Measurements from ENCODE around the gene FMN1. TPM values are rescaled to one million over a fixed set of nuclear protein-coding genes. Genes with fewer than 3 reads are reported as not detected.

FMN1 gene
- total RNA-seq, 1 experiment from 2014 or later: 3.6 TPM

DNA sequence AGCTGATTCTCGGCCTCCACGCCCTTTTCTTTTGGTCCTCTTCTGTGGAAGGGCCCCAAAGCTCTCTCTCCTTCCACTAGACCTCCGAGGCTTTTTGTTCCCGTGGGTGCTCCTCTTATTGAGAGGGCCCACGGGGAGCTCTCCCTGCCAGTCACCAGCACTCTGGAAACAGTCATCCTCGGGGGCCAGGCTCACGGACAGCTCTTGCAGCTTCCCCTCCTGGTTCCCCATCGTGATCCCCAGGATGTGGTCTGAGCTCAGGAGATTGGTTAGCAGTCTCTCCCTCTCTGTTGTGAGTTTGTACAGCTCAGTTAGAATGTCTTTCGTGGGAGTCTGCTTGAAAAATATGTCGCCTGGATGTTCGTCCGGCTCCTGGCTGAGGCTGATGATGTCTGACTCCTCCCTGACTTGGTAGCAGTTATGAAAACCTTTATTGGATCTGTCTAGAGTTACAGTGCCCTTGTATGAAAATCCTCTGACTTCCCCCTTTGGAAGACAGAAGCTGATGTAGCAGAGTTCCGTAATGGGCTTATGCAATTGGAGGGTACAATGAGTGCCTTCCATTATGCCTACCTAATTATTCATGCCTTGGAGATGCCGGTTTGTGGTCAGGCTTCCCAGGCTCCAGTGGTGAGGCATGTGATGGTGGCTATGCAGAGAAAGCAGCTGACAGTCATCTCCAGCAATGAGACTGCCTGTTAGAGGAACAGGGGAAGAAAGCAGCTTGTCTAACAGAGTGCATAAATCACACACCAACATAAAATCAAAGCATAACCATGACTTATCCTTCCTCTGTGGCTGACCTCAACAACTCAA lies 40.0 kb downstream of the FMN1 start:
- peak; percentile 96 for DNase-seq (ENCODE audit: low spot score)

DNA sequence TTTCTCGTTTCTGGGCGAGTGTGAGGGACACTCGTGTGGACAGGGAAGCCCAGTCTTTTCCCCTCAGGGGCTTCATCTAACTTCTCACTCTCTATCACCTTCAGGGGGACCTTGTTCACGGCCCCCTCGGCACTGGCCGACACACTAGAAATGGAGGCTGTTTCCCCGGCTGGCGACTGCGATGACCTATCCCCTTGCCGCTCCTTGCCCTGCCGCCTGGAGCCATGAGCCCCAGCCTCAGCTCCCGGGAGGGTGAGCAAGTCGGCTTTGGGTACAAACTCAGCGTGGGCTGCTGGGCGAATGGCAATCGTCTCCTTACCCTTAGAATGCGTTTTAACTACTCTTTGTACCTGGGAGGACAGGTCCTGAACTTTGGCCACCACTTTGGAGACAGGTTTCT lies 41.0 kb downstream of the FMN1 start:
- DNase-seq (ENCODE audit: low spot score): no peak

DNA sequence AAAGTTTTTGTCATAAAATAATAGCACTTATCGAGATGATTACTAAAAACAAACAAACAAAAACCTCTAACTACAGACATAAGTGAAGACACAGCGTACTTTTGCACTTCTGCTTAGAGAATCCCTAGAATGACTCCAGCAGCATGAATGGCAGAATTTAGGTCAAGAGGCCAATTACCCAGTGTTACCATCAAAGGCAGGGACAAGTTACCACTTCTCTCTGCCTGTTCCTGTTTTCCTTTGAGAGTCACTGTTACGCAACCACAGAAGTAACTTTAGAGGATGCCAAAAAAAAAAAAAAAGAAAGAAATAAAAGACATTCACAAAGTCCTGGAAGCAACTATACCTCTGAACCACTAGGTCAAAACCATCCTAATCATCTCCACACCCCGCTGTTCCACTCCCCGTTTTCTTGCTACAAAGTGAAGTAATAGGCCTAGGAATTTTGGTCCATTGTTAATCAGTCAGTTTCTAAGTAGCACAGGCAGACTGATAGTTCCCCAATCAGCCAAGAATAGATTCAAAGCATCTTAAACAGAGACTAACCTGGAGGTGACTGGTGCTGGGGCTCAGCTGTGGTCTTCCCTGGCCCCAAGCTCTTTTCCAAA lies 41.9 kb downstream of the FMN1 start:
- DNase-seq (ENCODE audit: low spot score): peak; percentile 63

DNA sequence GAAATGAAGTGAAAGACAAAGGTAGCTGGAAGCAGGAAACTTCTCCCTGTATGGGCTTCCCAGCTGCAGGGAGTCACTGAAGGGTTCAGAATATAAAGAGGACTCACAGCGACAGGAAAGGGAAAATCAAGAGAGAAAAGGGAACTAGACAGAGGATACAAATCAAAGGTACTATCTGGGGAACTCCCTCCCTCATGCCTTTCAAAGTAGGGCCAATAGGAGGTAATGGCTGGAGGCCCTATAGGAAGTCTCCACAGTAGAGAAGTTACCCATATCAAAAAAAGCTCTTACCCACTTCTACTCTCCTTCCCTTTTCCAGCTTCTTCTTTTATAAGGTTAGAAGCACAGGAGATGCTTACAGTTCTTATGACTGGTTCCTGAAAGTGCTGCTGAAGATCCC lies 43.5 kb downstream of the FMN1 start:
- DNase-seq (ENCODE audit: low spot score): no peak

DNA sequence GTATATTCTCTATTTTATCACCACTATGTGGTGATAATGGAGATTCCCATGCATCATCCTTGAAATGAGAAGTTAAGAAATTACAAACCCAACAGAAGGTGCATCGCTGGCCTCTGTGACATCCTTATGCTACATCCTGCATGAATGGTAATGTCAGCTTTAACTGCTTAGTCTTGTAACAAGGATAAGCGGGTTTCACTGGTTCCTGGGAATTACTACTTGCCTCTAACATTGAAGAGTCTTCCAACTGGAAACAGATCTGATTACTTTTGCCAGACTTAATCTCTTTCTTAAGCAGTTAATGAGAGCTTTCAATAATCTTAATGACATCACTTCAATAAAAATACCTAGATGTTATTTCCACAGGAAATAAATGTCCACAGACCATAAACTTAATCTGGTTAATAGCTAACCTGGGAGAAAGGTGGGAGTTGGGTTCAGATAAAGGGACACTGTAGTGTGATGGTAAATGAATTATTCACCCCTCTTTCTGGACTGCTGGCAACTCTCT lies 44.0 kb downstream of the FMN1 start:
- no peak for DNase-seq (ENCODE audit: low spot score)

DNA sequence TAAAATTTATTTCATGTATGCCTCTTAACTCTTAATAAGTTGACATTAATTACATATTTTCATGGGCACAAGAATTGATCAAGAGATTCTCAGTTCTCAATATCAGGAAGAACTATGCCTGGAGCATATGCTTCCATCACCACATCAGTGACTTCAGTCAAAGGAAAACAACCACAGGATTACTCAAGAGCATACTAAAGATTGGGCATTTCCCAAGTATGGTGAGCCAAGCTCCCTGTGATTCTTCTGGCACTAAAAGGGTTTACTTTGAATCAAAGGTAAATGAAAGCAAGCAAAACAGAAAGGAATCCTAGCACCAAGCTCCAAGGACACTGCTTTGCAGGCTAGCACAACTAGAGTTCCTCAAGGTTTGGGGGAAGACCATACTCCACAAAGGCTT lies 44.6 kb downstream of the FMN1 start:
- peak; percentile 70 for DNase-seq (ENCODE audit: low spot score)

DNA sequence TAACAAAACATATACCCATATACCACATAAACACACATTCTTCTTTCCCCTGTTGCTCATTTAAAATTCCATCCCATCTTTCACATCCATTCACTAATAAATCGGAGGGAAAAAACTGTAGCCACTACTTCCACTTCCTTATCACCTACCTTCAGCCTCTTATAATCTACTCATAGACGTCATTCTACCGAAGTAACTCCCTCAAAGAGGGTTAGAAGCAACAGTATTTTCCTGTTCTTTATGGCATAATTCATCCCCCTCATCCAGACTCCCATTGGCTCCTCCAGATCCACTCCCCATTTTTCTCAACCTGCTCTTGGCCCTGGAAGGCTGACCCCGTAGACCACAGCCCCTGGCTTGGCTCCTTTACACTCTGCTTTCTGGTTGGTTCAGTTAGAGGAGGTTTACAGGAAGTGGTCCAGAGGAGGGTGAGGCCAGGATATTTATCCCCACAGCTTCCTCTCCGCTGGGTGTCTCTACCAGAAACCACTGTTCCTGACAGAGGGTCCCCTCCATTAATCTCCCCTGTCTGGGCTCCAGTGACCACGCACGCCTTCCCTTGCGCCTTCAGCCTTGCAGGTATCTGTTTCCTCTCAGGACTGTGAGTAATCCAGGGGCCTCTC lies 46.3 kb downstream of the FMN1 start:
- no peak for DNase-seq (ENCODE audit: low spot score)

DNA sequence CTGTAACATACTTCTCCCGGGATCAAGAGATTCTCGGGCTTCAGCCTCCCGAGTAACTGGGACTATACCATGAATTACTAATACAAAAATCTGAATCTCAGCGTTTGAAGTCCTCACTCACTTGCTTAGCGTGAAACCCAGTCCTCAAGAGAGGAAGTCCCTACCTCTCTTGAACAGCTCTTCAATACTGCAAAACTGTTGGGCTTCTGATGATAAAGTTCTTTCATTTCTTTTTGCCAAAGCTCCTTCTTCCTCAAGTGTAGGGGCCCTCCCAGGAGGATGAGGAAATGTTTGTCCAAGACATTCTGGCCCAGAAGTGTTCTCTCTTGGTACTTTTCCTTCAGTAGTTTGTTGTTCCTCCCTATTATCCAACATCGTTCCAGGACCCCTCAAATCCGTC lies 48.5 kb downstream of the FMN1 start:
- DNase-seq (ENCODE audit: low spot score): no peak

DNA sequence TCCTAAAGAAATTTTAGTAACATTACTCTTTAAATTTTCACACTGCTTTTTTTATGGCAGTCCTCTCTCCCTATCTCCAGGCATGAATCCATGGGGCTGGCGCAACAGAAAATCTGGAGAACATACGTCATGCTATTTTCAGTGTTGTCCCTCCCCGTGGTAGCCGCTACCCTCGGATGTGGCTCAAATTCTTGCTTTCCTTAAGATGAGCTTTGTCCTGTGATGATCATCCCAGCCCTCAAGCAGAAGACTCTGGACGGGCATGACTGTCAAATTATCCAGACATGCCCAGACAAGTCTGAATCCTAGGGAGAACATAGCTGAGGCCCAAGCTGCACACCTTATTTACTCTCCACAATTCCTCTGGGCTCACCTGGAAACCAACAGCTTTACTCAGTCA lies 49.1 kb downstream of the FMN1 start:
- DNase-seq (ENCODE audit: low spot score): no peak

DNA sequence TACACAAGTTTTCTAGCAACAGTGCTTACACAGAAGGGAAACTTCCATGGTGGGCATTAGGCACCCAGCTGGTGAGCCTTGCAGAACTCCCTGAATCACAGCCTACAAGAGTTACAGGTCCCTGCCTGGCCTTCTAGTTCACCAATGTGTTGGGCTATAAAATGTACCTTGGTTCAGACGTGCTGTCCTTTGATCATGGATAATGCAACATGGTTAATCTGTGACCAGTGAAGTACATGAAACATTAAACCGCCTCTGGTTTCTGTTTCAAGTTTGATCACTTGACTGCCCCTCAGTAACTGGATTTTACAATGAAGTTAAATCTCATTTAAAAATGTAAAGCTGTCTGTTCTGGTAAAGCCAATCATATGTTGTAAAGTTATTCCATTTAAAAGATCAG lies 51.8 kb downstream of the FMN1 start:
- no peak for DNase-seq (ENCODE audit: low spot score)

DNA sequence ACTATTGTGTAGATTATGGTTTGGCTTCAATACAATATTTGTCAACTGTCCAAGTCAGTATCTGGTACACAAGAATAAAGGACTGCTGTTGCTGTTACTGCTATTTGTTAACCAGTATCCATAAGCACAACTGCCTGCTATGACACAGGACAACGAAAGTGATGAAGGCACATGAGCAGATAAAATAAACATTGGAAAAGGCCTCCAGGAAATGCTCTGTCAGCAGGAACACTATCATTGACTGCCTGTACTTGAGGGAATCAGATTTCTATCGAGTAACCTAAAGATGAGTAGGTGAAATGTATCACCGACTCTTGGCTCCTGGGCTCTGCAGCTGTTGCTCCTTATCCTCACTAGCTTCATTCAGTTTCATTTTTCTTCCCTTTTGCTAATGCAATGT lies 56.5 kb downstream of the FMN1 start:
- no peak for DNase-seq (ENCODE audit: low spot score)

DNA sequence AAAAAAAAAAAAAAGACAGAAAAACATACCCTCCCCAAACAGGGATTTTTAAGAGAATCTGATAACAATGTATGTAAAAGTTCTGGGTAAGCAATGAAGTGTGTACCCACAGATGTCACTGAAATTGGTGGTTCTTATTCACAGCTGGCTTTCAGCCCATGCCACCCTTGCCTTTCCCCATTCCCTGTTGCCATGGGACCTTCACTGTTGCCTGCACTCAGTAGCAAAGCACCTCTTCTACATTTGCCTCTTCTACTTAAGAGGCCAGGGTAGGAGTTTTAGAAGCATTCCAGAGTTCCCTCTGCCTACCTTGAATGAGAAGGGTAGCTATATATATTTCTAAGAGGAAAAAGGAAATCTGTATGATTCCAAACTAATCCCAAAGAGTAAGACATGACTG lies 57.4 kb downstream of the FMN1 start:
- DNase-seq (ENCODE audit: low spot score): no peak

DNA sequence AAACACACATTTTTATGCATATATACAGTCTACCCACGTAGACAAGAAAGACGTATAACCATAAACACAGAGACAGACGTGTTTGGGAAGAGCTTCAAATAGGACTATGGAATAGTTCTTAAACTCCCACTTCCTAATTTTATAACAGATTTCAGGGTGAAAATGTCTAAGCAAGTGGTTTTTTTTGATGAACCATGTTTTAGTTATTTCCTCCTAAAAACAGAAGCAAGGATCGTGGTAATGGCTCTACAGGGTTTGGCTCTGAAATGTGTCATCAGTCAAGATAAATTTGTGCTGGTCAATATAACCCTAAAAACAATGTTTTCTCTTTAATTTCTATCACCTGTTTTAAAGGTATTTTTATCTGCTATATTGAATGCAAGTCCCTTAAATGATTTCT lies 58.2 kb downstream of the FMN1 start:
- no peak for DNase-seq (ENCODE audit: low spot score)

DNA sequence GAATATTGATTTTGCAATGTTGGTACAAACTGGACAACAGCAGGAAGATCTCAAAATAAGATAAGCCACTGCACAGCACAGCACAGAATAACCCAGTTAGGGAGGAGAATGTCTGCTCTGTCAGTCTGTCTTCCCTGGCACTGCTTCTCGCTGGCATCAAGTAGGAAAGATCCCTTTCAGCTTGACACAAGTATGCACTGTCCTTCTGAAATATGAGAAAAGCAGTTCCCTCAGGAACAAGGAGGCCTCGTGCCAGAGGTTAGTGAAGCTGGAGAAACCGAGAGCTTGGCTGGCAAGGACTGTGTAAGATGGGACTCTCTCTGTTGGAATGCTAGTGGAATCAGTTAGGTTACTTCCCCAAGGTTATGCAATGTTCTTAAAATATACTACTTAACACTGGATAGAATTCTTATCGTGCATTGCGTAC lies 59.1 kb downstream of the FMN1 start:
- no peak for DNase-seq (ENCODE audit: low spot score)

DNA sequence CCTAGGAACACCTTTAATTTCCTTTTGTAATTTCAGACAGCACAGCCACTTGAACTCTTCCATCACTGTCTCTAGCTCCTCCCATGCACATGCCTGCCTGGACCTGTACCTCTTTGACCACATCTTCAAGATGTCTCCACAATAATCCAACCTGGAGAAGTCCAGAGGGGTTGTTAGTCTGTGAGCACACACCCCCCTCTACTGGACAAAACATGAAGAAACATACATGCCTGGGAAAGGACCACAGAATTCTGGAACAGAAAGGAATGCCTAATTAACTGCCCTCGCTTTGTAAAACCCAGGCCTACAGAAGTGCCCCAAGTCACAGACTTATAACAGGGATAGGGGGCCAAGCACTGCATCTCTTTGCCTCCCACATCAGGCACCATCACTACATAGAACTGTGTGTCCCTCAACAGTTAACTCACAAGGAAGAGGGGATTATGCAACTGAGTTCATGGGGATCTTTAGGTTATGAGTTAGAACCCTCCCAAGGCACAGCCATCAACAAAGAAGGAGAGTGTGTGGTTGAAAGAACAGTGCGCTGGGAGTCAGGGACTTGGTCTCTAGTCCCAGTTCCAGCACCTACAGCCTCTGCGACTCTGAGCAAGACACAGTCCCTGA lies 61.7 kb downstream of the FMN1 start:
- peak; percentile 76 for DNase-seq (ENCODE audit: low spot score)

DNA sequence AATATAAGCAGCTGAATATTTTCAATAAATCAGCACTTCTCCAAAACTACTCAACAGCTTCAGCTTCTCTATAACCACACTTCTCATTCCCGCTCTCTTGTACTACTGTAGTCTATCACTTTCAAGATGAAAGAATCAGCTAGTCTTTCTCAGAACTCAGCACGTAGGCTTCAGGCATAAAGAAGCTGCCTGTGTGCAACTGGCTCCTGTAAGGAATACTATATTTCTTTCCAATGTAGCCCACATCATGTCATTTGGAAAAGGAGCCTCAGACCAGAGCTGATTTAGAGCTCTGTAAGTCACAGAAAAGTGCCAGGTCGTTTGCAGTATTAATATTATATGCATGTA lies 62.3 kb downstream of the FMN1 start:
- no peak for DNase-seq (ENCODE audit: low spot score)

DNA sequence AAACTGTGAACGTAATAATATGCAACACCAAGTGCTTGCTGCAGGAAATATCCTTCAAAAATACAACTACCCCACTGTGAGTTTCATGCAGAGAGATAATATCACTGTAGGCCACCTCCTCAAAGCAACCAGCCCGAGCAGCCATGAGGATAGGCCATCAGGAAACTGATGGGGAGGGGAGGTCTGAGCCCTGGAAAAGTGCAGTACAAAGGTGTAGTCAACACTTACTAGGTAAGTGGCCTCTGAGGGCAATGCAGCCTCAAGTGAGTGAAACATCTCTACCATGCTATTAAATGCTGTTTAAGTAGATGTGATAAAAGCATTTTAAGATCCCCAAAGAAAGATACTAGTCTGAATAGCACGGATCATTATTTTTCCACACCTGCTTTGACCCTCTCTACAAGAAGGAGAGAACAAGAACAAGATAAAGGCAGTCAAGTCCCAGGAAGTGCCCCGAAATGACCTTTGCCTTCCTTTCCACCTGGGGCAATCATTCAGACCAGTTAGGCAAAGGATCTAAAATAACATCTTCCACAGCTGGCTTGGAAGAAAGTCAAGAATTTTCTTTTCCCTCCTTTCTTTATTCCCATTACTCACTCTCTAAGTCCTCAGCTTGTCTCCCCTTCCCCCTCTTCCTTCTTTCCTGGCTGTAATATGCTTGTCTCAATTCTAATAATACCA lies 62.8 kb downstream of the FMN1 start:
- peak; percentile 22 for DNase-seq (ENCODE audit: low spot score)

DNA sequence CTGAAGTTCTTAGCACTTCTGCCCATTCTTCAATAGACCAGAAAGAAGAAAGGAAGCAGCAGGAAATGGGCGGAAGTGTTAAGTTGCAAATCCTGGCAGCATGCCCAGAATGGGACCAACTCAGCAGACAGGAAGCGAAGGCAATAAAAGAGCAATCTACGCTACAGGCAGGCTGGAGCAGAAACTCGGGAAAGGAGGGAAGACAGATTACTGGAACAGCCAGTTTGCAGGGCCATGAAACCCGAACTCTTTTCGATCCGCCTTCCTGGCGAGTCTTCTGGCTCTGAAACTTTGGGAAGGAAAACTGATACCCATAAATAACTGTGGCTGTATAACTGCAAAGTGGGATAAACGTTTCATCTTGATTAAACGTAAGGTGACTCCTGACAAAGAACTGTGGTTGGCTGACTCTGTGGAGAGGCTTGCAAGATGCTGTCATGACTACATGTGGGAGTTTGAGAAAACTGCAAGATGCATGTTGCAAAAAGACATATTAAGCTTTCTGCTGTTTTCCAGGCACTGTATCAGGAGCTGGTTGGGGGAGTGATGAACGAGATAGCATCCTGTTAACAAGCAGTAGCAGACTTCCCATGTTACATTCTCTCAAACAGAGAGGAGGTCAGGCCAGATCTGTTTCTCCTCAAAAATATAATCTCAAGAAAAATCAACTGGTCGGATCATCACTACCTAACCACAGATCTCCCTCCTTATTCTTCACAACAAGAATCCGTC lies 67.8 kb downstream of the FMN1 start:
- peak; percentile 98 for DNase-seq (ENCODE audit: low spot score)

DNA sequence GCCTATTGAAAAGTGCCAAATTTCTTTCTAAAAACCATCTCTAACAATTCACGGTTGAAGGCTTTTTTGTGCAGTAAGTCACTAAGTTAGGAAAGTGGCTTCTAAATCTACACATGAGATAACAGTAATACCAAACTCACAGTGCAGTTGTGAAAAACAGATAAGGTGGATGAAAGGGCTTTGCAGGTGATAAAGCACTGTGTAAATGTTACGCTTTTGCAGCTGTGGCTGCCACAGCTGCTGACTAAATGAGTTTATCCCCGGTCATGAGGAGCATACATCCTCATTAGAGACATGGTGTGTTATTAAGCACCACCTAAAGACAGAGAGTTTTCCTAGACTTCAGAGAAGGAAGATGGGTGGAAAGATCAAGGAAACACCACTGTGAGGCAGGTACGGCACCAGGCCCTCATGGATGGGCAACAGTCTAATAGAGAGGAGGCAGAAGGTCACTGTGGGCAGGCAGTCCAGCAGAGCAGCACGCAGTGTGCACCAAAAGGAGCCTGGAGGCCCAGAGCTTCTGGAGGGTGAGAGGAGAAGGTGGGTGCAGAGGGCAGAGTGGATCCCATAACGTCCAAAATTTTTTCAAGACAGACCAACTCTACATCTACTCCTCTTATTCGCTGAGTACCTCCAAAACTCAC lies 68.5 kb downstream of the FMN1 start:
- no peak for DNase-seq (ENCODE audit: low spot score)

DNA sequence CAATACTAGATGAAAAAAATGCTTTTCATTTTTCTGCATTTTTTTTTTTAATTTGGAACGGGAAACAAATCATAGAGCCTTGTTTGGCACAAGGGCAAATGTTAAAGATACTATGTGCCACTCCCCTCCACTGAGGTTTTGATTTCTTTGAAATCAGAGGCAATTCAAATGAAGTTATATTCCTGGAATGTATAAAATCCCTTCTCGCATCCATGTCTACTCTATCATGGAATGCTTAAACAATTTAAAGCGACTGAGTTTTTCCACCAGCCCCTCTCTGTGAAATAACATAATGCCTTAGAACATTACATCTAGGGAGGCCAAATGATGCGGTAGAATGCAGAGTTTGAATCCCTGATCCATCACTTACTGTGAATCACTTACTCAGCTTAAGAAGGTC lies 69.7 kb downstream of the FMN1 start:
- no peak for DNase-seq (ENCODE audit: low spot score)

DNA sequence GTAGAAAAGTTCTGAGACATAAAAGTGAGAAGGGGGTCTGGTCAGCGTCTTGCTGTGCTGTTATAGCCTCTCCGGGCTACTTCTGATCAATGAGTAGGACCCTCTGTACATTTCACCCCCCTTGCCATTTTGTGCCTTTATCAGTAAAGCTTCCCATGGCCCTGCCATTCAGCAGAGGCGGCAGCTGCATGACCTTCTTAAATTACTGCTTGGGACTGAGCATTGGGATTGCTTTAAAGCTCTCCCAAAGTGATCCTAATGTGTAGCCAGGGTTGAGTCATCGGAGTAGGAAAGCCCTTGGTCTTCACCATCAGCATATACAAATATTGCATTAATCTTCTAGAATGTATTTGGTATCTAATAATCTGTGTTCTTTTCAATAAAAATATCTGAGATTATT lies 70.2 kb downstream of the FMN1 start:
- DNase-seq (ENCODE audit: low spot score): no peak
